ENCODE measurements around the gene USO1. TPM values are rescaled to one million over a fixed set of nuclear protein-coding genes. Genes with fewer than 3 reads are reported as not detected.

Gene USO1
- total RNA-seq, 1 experiment from 2014 or later: 33.9 TPM

GRCh38 chr4:75771607-75772006 is 47.2 kb downstream of the USO1 start:
- intact Hi-C loops (cut with micrococcal nuclease; ENCODE audit: unreplicated experiment): no loop called here
- H3K79me2 ChIP-seq (ENCODE audit: low read depth): no peaks in the 10 kb centered on the region

GRCh38 chr4:75777589-75777988 is 53.2 kb downstream of the USO1 start:
- POLR2A ChIA-PET (ENCODE audit: unreplicated experiment): no interaction called here
- Histone ChIP-seq H3K27ac (no peak overlapping the region), H3K4me1 (replicated peaks; ENCODE audit: insufficient read depth) (no peaks in the 10 kb centered on the region), H2AFZ (no peak overlapping the region), H3K79me2 (ENCODE audit: low read depth) (no peaks in the 10 kb centered on the region), H3K36me3 (ENCODE audit: low read depth) (no peaks in the 10 kb centered on the region; the same call in 1 of the 2 replicates), H3K4me3 (no peak overlapping the region), H3K9me3 (ENCODE audit: insufficient read depth, low read depth) (no peaks in the 10 kb centered on the region), H3K9me2 (ENCODE audit: insufficient read depth) (no peaks in the 10 kb centered on the region), H4K20me1 (ENCODE audit: insufficient read depth) (no peaks in the 10 kb centered on the region), H3K4me2 (no peak overlapping the region), H3F3A (ENCODE audit: insufficient read depth, low read depth) (no peaks in the 10 kb centered on the region), H3K27me3 (ENCODE audit: insufficient read depth, low read depth) (no peaks in the 10 kb centered on the region)
- no TSS peak for BruUV-seq (replicated peaks)
- CTCF ChIA-PET: no interaction called here
- TF ChIP-seq, protein P1, sequence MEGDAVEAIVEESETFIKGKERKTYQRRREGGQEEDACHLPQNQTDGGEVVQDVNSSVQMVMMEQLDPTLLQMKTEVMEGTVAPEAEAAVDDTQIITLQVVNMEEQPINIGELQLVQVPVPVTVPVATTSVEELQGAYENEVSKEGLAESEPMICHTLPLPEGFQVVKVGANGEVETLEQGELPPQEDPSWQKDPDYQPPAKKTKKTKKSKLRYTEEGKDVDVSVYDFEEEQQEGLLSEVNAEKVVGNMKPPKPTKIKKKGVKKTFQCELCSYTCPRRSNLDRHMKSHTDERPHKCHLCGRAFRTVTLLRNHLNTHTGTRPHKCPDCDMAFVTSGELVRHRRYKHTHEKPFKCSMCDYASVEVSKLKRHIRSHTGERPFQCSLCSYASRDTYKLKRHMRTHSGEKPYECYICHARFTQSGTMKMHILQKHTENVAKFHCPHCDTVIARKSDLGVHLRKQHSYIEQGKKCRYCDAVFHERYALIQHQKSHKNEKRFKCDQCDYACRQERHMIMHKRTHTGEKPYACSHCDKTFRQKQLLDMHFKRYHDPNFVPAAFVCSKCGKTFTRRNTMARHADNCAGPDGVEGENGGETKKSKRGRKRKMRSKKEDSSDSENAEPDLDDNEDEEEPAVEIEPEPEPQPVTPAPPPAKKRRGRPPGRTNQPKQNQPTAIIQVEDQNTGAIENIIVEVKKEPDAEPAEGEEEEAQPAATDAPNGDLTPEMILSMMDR (conservative IDR thresholded peaks at IDR 0.05): no peak
- TF ChIP-seq EZH2 (IDR thresholded peaks at IDR 0.05; ENCODE audit: low read depth): no peak
- intact Hi-C loops (cut with micrococcal nuclease; ENCODE audit: unreplicated experiment): no loop called here
- DNase-seq: no peak

More at GRCh38 chr4:75771607-75772006, 47.2 kb downstream of the USO1 start:
- TF ChIP-seq, protein P1 (conservative IDR thresholded peaks at IDR 0.05): no peak
- no peak for TF ChIP-seq EZH2 (IDR thresholded peaks at IDR 0.05; ENCODE audit: low read depth)
- DNase-seq: no peak
- Histone ChIP-seq H3K36me3 (ENCODE audit: low read depth) (peaks cover 15% of the 10 kb centered on the region; the same call in 1 of the 2 replicates), H3F3A (ENCODE audit: insufficient read depth, low read depth) (no peaks in the 10 kb centered on the region), H4K20me1 (ENCODE audit: insufficient read depth) (no peaks in the 10 kb centered on the region), H2AFZ (no peak overlapping the region), H3K4me1 (replicated peaks; ENCODE audit: insufficient read depth) (no peaks in the 10 kb centered on the region), H3K4me3 (no peak overlapping the region), H3K9me3 (ENCODE audit: insufficient read depth, low read depth) (no peaks in the 10 kb centered on the region), H3K27me3 (ENCODE audit: insufficient read depth, low read depth) (no peaks in the 10 kb centered on the region), H3K4me2 (no peak overlapping the region), H3K9me2 (ENCODE audit: insufficient read depth) (no peaks in the 10 kb centered on the region), H3K27ac (no peak overlapping the region)
- no TSS peak for BruUV-seq (replicated peaks)
- POLR2A ChIA-PET (ENCODE audit: unreplicated experiment): no interaction called here
- CTCF ChIA-PET: no interaction called here

DNA sequence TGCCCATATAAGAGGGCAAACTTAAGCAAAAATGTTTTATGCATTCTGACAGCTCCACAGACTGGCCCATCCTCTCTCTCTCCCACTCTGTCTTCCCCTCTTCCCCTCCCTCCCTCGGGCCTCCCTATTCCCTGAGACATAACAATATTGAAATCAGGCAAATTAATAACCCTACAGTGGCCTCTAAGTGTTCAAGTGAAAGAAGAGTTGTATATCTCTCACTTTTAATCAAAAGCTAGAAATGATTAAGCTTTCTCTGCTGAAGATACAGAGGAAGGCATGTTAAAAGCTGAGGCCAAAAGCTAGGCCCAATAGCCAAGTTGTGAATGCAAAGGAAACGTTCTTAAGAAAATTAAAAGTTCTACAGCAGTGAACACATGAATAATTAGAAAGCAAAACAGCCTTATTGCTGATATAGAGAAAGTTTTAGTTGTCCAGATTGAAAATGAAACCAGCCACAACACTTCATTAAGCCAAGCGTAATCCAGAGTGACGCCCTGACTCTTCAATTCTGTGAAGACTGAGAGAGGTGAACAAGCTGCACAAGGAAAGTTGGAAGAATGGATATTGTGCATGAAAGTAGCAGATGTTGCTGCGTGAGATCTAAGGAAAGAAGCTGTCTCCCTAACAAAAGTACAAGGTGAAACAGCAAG is 54.9 kb downstream of the USO1 start:
- BruUV-seq (replicated peaks): no TSS peak
- TF ChIP-seq EZH2 (IDR thresholded peaks at IDR 0.05; ENCODE audit: low read depth): no peak
- TF ChIP-seq, protein P1 (conservative IDR thresholded peaks at IDR 0.05): no peak
- H3K4me2 ChIP-seq: no peak overlapping the region
- H3K27me3 ChIP-seq (ENCODE audit: insufficient read depth, low read depth): no peaks in the 10 kb centered on the region
- H3K9me2 ChIP-seq (ENCODE audit: insufficient read depth): no peaks in the 10 kb centered on the region
- no peaks in the 10 kb centered on the region for H3K9me3 ChIP-seq (ENCODE audit: insufficient read depth, low read depth)
- no peak overlapping the region for H3K4me3 ChIP-seq
- DNase-seq: no peak
- no peak overlapping the region for H3K27ac ChIP-seq
- no peaks in the 10 kb centered on the region for H3F3A ChIP-seq (ENCODE audit: insufficient read depth, low read depth)
- no peaks in the 10 kb centered on the region for H4K20me1 ChIP-seq (ENCODE audit: insufficient read depth)
- CTCF ChIA-PET: no interaction called here
- no peaks in the 10 kb centered on the region for H3K79me2 ChIP-seq (ENCODE audit: low read depth)
- POLR2A ChIA-PET (ENCODE audit: unreplicated experiment): no interaction called here
- no peaks in the 10 kb centered on the region; the same call in 1 of the 2 replicates for H3K36me3 ChIP-seq (ENCODE audit: low read depth)
- H3K4me1 ChIP-seq (replicated peaks; ENCODE audit: insufficient read depth): no peaks in the 10 kb centered on the region
- H2AFZ ChIP-seq: no peak overlapping the region
- intact Hi-C loops (cut with micrococcal nuclease; ENCODE audit: unreplicated experiment): no loop called here

All from PC-9 (cell line).